Stimulated activated CD4-positive, alpha-beta T cell treated with anti-CD3 and anti-CD28 coated beads, Interleukin-15, amount 100 ng/mL, for 1 hour (primary cell): ENCODE measurements around the gene ALPP.
"Not testable (repeated sequence)": the region's sequence is repeated elsewhere in the genome, so short reads cannot be mapped to it uniquely, and the experiment has no call there.

Experiments
- DNase-seq, 2 donors: peaks; one replicate each; pipeline ENCODE4 v3.0.0-alpha.2; 2020; ENCODE audit warnings: low read depth in 1 of 2, low spot score in 1 of 2

ALPP gene

GRCh38 chr2:232341061-232341738 lies 37.4 kb upstream of the ALPP start:
- no peak for DNase-seq

- no peak for DNase-seq
These were observed 36.8 kb upstream of the ALPP start for GRCh38 chr2:232341739-232342126.

- no peak for DNase-seq
These were observed 35.7 kb upstream of the ALPP start for GRCh38 chr2:232342635-232343565.

- DNase-seq, result no peak
These were observed 34.7 kb upstream of the ALPP start for GRCh38 chr2:232343821-232344220.

- DNase-seq, result no peak
These were observed 33.3 kb upstream of the ALPP start for GRCh38 chr2:232345251-232345650.

GRCh38 chr2:232347369-232347768 lies 31.2 kb upstream of the ALPP start:
- no peak for DNase-seq

GRCh38 chr2:232348936-232349335 lies 29.6 kb upstream of the ALPP start:
- no peak for DNase-seq

- no peak for DNase-seq
These were observed 29.0 kb upstream of the ALPP start for GRCh38 chr2:232349546-232349945.

- DNase-seq, result no peak
These were observed 28.5 kb upstream of the ALPP start for GRCh38 chr2:232349946-232350635.

GRCh38 chr2:232350804-232351685 lies 27.5 kb upstream of the ALPP start:
- DNase-seq, result no peak

- no peak for DNase-seq
These were observed 26.7 kb upstream of the ALPP start for GRCh38 chr2:232351686-232352510.

GRCh38 chr2:232352511-232353091 lies 25.9 kb upstream of the ALPP start:
- DNase-seq, result no peak

- no peak for DNase-seq
These were observed 25.5 kb upstream of the ALPP start for GRCh38 chr2:232353096-232353495.

- no peak for DNase-seq
These were observed 24.9 kb upstream of the ALPP start for GRCh38 chr2:232353660-232354059.

GRCh38 chr2:232354069-232354468 lies 24.5 kb upstream of the ALPP start:
- DNase-seq, result no peak

- no peak for DNase-seq
These were observed 16.9 kb upstream of the ALPP start for GRCh38 chr2:232361646-232362045.

GRCh38 chr2:232362174-232362900 lies 16.2 kb upstream of the ALPP start:
- DNase-seq, result no peak

- DNase-seq, result not testable (repeated sequence)
These were observed 15.3 kb upstream of the ALPP start for GRCh38 chr2:232363064-232363783.
